Right lobe of liver (tissue), 6 donors: ENCODE data around the gene FGF16. TPM values are rescaled to one million over a fixed set of nuclear protein-coding genes. Genes with fewer than 3 reads are reported as not detected.
"Not testable (repeated sequence)": the region's sequence is repeated elsewhere in the genome, so short reads cannot be mapped to it uniquely, and the experiment has no call there.

Source experiments
- ATAC-seq, 4 donors: fragments of 200-7000 bp; cut with Tn5 transposase; one replicate each; pipeline ENCODE4 v1.9.1; 2020; ENCODE audit warnings: mild to moderate bottlenecking in 4 of 4, moderate library complexity in 4 of 4
- DNase-seq, 3 donors: peaks; one replicate each; pipeline ENCODE4 v3.0.0-alpha.2; 2020
- H3K27ac ChIP-seq, 3 donors: fragments of 200-600 bp; one replicate each; pipeline ENCODE4 v1.8.0; 2022
- H3K27me3 ChIP-seq, 2 donors: fragments of 200-600 bp; one replicate each; pipeline ENCODE4 v1.8.0; 2022
- H3K36me3 ChIP-seq, 4 donors: fragments of 200-600 bp; sonication (generic) in 1 of 4; one replicate each; pipeline versions ENCODE4 v1.5.1 to v1.8.0; 2017 to 2022; ENCODE audit warnings: control low read depth in 1 of 4
- H3K4me1 ChIP-seq, 4 donors: fragments of 200-600 bp; sonication (generic) in 1 of 4; one replicate each; pipeline versions ENCODE4 v1.5.1 to v1.8.0; 2017 to 2022; ENCODE audit warnings: control low read depth in 1 of 4
- H3K4me3 ChIP-seq, 3 donors: fragments of 200-600 bp; one replicate each; pipeline ENCODE4 v1.8.0; 2022
- H3K9me3 ChIP-seq, 4 donors: fragments of 200-600 bp; sonication (generic) in 1 of 4; one replicate each; pipeline versions ENCODE4 v1.5.1 to v1.8.0; 2017 to 2022; ENCODE audit warnings: control low read depth in 1 of 4
- CTCF ChIP-seq, 4 donors: fragments of 200-600 bp in 3 of 4; fragments of 450-650 bp in 1 of 4; IDR thresholded peaks; one replicate each; pipeline versions ENCODE4 v1.5.1 to v1.8.0; 2016 to 2022; ENCODE audit warnings: antibody characterized with exemption in 4 of 4, mild to moderate bottlenecking in 2 of 4
- POLR2A ChIP-seq: fragments of 450-650 bp; IDR thresholded peaks from one replicate; pipeline ENCODE4 v1.6.1; 2017; ENCODE audit warnings: antibody characterized with exemption, mild to moderate bottlenecking
- WGBS: methylation state at CpG from one replicate; pipeline ENCODE4 v1.1.6; 2018; ENCODE audit warnings: low coverage, low lambda C conversion rate; ENCODE audit not compliant: insufficient coverage; ENCODE audit errors: missing lambda C conversion rate; 5-methylcytosine and 5-hydroxymethylcytosine counted together
- intact Hi-C, 2 donors: fragments of 100-400 bp; cut with DNase I; formaldehyde crosslinking; loops; one replicate each; pipeline versions ENCODE4 v1.11.2 to v1.14.1; 2022
- long read RNA-seq: library from polyadenylated mRNA; unstranded; transcript quantifications from one replicate; pipeline ENCODE4 v2.0.0, GENCODE V29; 2019
- total RNA-seq, 6 experiments: library from RNA; depleted of rRNA in 2 of 6; stranded (reverse); fragments of >200 nt in 2 of 6; fragmentation: NEBNext Ultra II Directional in 3 of 6; extraction: Animal tissue kit (Norgen Biotek cat#: 25700) in 3 of 6; gene quantifications; one replicate each; pipeline versions ENCODE4 v1.1.0 to v1.2.4, GENCODE V29; 2016 to 2023
- donor health status: DM: no; HTN: yes; CAD: no.
- donor health status: DM: no; HTN: no; CAD: no.
- donor health status: DM: no; HTN: no; CAD: no.
- donor health status: DM: no; HTN: yes; CAD: no.
- donor health status: DM: no; HTN: yes; CAD: no.

The FGF16 gene
- not detected for total RNA-seq
- long read RNA-seq = 0 reads

- peak; percentile 26 to 49 (median 44) for ATAC-seq
- H3K27me3 ChIP-seq = no peaks in the 10 kb centered on the region
Observed at GRCh38 chrX:77446908-77447652, at the start of gene FGF16. Gene FGF16 (plus strand): TSS chrX:77447389. CDS start chrX:77447675, 286 bp downstream.

DNA sequence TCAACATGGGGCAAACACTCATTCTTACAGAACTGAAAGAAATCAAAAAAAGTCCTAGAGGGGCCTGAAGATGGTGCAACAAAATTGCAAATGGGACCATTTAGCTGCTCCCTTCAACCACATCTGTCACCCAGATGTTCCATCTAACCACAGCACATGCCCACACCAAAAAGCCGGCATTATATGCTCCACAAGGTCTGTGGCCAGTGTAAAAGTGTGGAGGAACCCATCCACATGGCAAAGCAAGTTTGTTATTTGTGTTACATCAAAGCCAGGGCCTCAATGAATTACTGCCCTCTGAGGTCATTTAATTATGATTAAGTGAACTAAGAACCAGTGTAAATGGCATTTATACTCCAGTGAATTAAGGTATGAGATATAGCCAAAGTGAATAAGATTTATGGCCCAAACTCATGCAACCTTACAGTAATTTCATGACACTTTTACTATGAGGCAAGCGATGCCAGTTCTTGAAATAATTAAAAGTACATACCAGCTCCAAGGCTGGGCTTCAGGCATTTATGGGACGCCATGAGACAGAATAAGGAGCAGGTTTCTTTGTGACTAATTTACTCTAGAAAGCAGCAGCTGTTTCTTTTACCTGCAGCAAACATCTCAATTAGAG, 48.7 kb upstream of the FGF16 start:
- ATAC-seq (no peak), DNase-seq (no peak)
- intact Hi-C loops = no loop called here
- Histone ChIP-seq H3K4me3 (no peak overlapping the region), H3K27ac (no peak overlapping the region), H3K27me3 (no peaks in the 10 kb centered on the region), H3K9me3 (no peaks in the 10 kb centered on the region), H3K36me3 (no peaks in the 10 kb centered on the region), H3K4me1 (no peaks in the 10 kb centered on the region)
- WGBS = 69% methylated on average over 2 of the region's 3 CpGs
- TF ChIP-seq CTCF (IDR thresholded peaks at IDR 0.05) (no peak), POLR2A (no peak)

More at GRCh38 chrX:77446908-77447652, at the start of gene FGF16:
- peak within 1 kb of the TSS; percentile 11 to 46 (median 33) for H3K4me3 ChIP-seq
- H3K36me3 ChIP-seq = no peaks in the 10 kb centered on the region
- intact Hi-C loops = no loop called here
- H3K27ac ChIP-seq = no peak within 1 kb of the TSS
- H3K9me3 ChIP-seq = no peaks in the 10 kb centered on the region
- DNase-seq = peak in 2 of 3 donors; percentile 21 to 55
- no peaks in the 10 kb centered on the region for H3K4me1 ChIP-seq
- no peak for TF ChIP-seq POLR2A
- TF ChIP-seq CTCF (IDR thresholded peaks at IDR 0.05) = no peak
- WGBS = 27% methylated on average over 11 of the region's 48 CpGs

DNA sequence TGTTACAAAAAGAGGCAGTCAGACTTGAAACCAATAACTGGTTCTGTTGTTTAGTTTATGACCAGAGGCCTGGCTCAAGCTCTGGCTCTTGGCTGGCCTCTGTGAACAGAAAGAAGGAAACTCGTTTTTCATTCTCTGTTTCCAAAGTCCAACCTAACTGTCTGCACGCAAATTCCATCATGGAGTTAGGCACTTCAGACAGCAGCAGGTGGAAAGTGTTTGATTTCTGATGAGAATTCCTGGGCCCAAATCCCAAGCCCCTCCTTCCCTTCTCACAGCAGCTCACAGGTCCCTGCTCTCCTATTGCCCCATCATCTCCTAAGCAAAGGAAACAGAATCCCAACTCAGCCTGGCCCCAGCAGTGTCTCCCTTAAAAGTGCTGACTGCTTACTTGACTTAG, 42.8 kb upstream of the FGF16 start:
- no peaks in the 10 kb centered on the region for H3K27me3 ChIP-seq

GRCh38 chrX:77407821-77408220, 39.4 kb upstream of the FGF16 start:
- 36% methylated on average over 1 of the region's 1 CpG for WGBS
- H3K27ac ChIP-seq, DNase-seq, intact Hi-C loops, H3K4me1 ChIP-seq, H3K9me3 ChIP-seq, H3K36me3 ChIP-seq, ATAC-seq, H3K4me3 ChIP-seq, H3K27me3 ChIP-seq: not testable (repeated sequence)

More for the DNA sequence above, 42.8 kb upstream of the FGF16 start:
- no peak for TF ChIP-seq POLR2A
- no peak for TF ChIP-seq CTCF (IDR thresholded peaks at IDR 0.05)
- H3K27ac ChIP-seq = no peak overlapping the region
- WGBS = 14% methylated on average over 2 of the region's 2 CpGs
- ATAC-seq (no peak), DNase-seq (no peak)
- intact Hi-C loops = no loop called here
- H3K4me3 ChIP-seq = no peak overlapping the region
- no peaks in the 10 kb centered on the region for H3K9me3 ChIP-seq
- no peaks in the 10 kb centered on the region for H3K36me3 ChIP-seq
- no peaks in the 10 kb centered on the region for H3K4me1 ChIP-seq

DNA sequence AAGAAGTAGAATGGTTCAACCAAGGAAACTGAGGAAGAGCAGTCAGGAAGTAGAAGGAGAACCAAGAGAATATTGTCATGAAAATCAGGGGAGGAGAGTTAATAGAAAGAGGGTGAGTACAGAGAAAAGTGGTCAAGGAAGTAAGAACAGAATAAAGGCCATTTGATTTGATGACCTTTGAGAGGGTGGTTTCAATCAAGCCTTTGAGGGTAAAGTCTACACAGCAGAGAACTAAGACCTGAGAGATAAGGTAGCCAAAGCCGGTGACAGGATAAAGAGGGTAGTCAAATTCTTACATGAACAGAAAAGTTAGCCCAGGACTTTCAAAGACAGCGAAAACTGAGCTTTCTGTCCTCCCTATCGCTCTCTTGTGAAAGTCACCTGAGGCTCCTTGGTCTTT, 34.6 kb upstream of the FGF16 start:
- Histone ChIP-seq H3K36me3 (no peaks in the 10 kb centered on the region), H3K4me3 (no peak overlapping the region), H3K27ac (no peak overlapping the region), H3K9me3 (no peaks in the 10 kb centered on the region), H3K27me3 (no peaks in the 10 kb centered on the region), H3K4me1 (no peaks in the 10 kb centered on the region)
- ATAC-seq (no peak), DNase-seq (no peak)
- 79% methylated on average over 3 of the region's 3 CpGs for WGBS
- TF ChIP-seq CTCF (IDR thresholded peaks at IDR 0.05) = no peak
- TF ChIP-seq POLR2A = no peak
- intact Hi-C loops = no loop called here
